Endometrial microvascular endothelial cells (primary cell): ENCODE results near the gene PLEKHG4B. TPM values are rescaled to one million over a fixed set of nuclear protein-coding genes. Genes with fewer than 3 reads are reported as not detected.

ENCODE experiments used
- in situ Hi-C: cut with HindIII; loops from 2 replicates; pipeline ENCODE4 v1.10.0; 2017; ENCODE audit warnings: low sequenced_read_pairs, low pct_unique_long_range_greater_than_20kb; ENCODE audit errors: inconsistent ontology term
- total RNA-seq: library from RNA; depleted of rRNA; stranded (reverse); fragments of >200 nt; gene quantifications from one replicate; pipeline ENCODE4 v1.2.3, GENCODE V29; 2015; ENCODE audit errors: inconsistent ontology term

PLEKHG4B gene
- total RNA-seq, 1 donor from 2014 or later: 0.19 TPM

- in situ Hi-C loops: no loop called here
Measured at GRCh38 chr5:174876-175465, 83.0 kb downstream of the PLEKHG4B start.

GRCh38 chr5:176296-176823 is 84.4 kb downstream of the PLEKHG4B start:
- in situ Hi-C loops: no loop called here

- in situ Hi-C loops: no loop called here
Measured at GRCh38 chr5:178110-178509, 86.1 kb downstream of the PLEKHG4B start.

GRCh38 chr5:179401-179800 is 87.4 kb downstream of the PLEKHG4B start:
- in situ Hi-C loops: no loop called here

- in situ Hi-C loops: no loop called here
Measured at GRCh38 chr5:180286-180918, 88.4 kb downstream of the PLEKHG4B start.

- in situ Hi-C loops: no loop called here
Measured at GRCh38 chr5:181160-181559, 89.2 kb downstream of the PLEKHG4B start.

GRCh38 chr5:181566-181965 is 89.6 kb downstream of the PLEKHG4B start:
- in situ Hi-C loops: no loop called here

- in situ Hi-C loops: no loop called here
Measured at GRCh38 chr5:182126-182525, 90.2 kb downstream of the PLEKHG4B start.

GRCh38 chr5:184471-184870 is 92.5 kb downstream of the PLEKHG4B start:
- in situ Hi-C loops: no loop called here

- in situ Hi-C loops: no loop called here
Measured at GRCh38 chr5:185095-186070, 93.4 kb downstream of the PLEKHG4B start.

- in situ Hi-C loops: no loop called here
Measured at GRCh38 chr5:186091-187041, 94.4 kb downstream of the PLEKHG4B start.

- in situ Hi-C loops: no loop called here
Measured at GRCh38 chr5:187042-187431, 95.1 kb downstream of the PLEKHG4B start.

- in situ Hi-C loops: no loop called here
Measured at GRCh38 chr5:187617-188451, 95.9 kb downstream of the PLEKHG4B start.

- in situ Hi-C loops: no loop called here
Measured at GRCh38 chr5:188488-189481, 96.8 kb downstream of the PLEKHG4B start.

GRCh38 chr5:189486-189885 is 97.5 kb downstream of the PLEKHG4B start:
- in situ Hi-C loops: no loop called here

GRCh38 chr5:189976-190365 is 98.0 kb downstream of the PLEKHG4B start:
- in situ Hi-C loops: no loop called here
